MCF 10A (cell line): Measurements from ENCODE around the gene CAMK2G. TPM values are rescaled to one million over a fixed set of nuclear protein-coding genes. Genes with fewer than 3 reads are reported as not detected.

Experiments used
- BruUV-seq: library from RNA; stranded (reverse); fragments of 400-500 nt; replicated peaks from 2 replicates; lab custom pipeline; 2021; lab: Mats Ljungman, UMichigan
- CTCF ChIA-PET: fragments of 300-600 bp; sonication (Branson Sonifier 250); formaldehyde crosslinking; extraction: SDS; loops from one replicate; lab custom pipeline; 2021; ENCODE audit warnings: antibody characterized with exemption, inconsistent platforms; lab: Yijun Ruan, JAX
- POLR2A ChIA-PET: fragments of 300-600, 350-650 bp; sonication (Branson Sonifier 250); formaldehyde crosslinking; extraction: SDS; loops from one replicate; lab custom pipeline; 2020; ENCODE audit warnings: antibody characterized with exemption, inconsistent platforms; lab: Yijun Ruan, JAX
- DNase-seq: peaks from one replicate; pipeline ENCODE4 v3.0.0-alpha.2; 2018; ENCODE audit not compliant: unreplicated experiment
- H3K27ac Mint-ChIP-seq: one replicate; pipeline ENCODE4 v1.8.0; 2022; ENCODE audit warnings: mild to moderate bottlenecking, low read depth, mixed read lengths; ENCODE audit not compliant: unreplicated experiment
- H3K27me3 Mint-ChIP-seq: one replicate; pipeline ENCODE4 v1.8.0; 2022; ENCODE audit warnings: mixed read lengths; ENCODE audit not compliant: insufficient read depth, unreplicated experiment
- H3K36me3 Mint-ChIP-seq: one replicate; pipeline ENCODE4 v1.8.0; 2022; ENCODE audit warnings: mild to moderate bottlenecking, moderate library complexity, mixed read lengths; ENCODE audit not compliant: insufficient read depth, unreplicated experiment
- H3K4me1 Mint-ChIP-seq: one replicate; pipeline ENCODE4 v1.8.0; 2022; ENCODE audit warnings: mixed read lengths; ENCODE audit not compliant: insufficient read depth, unreplicated experiment
- H3K4me3 Mint-ChIP-seq: one replicate; pipeline ENCODE4 v1.8.0; 2022; ENCODE audit warnings: mild to moderate bottlenecking, moderate library complexity, mixed read lengths; ENCODE audit not compliant: unreplicated experiment
- H3K9me3 Mint-ChIP-seq: one replicate; pipeline ENCODE4 v1.8.0; 2022; ENCODE audit warnings: mixed read lengths; ENCODE audit not compliant: unreplicated experiment
- intact Hi-C: fragments of 100-400 bp; cut with micrococcal nuclease; formaldehyde crosslinking; loops from 2 replicates; pipeline ENCODE4 v1.14.1; 2022
- total RNA-seq: library from RNA; stranded (reverse); gene quantifications from 2 replicates; pipeline ENCODE4 v1.2.3, GENCODE V29; 2022
- TF ChIP-seq, protein P1 (sequence below): fragments of 200-600 bp; IDR thresholded peaks from one replicate; pipeline ENCODE4 v1.8.0; 2022; ENCODE audit warnings: antibody characterized with exemption, mild to moderate bottlenecking; ENCODE audit not compliant: unreplicated experiment

The CAMK2G gene
- total RNA-seq, 1 experiment from 2014 or later = 10.9 TPM

DNA sequence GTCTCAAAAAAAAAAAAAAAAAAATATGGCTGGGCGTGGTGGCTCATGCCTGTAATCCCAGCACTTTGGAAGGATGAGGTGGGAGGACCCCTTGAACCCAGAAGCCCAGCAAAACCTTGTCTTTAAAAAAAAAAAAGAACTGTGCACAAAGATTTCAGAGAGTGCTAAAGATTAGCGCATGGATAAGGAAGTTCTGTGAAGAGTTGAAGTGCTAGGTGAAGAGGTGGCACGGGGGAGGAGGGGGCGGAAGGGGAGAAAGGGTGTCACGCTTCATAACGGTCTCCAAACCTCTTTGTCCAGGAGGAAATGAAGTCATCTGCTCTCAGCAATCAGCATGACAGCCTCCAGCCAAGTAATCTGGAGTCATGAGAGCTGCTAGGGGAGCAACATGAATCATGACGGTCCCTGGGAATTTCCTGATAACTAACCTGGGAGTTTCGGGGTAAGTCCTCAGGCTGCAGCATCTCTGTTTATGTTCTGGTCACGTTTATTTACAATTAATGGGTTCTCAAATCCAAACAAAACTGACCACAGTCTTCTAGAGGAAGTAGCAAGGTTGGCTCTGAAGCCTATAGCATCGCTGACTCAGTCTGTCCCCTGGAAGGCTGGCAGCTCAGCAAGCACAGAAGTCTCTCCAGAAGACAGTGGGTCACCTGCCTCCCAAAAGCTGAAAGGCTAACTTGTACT, 34.6 kb upstream of the CAMK2G start:
- ChIA-PET POLR2A (interaction anchor here (0.6 to 6.0 kb wide), 6 partner anchors 11 to 1301 kb away, joined by 3 to 88 read pairs (median 8); partner anchors contain the start of gene VDAC2), CTCF (interaction anchor here (0.9 to 3.5 kb wide), 2 partner anchors 13 to 22 kb away, joined by 3 to 16 read pairs; no protein-coding TSS in a partner anchor)
- Mint-ChIP-seq H3K27me3 (no peaks in the 10 kb centered on the region), H3K36me3 (peaks cover 5% of the 10 kb centered on the region), H3K27ac (peak overlapping the region; percentile 70), H3K4me3 (no peak overlapping the region), H3K4me1 (peaks cover 62% of the 10 kb centered on the region), H3K9me3 (no peaks in the 10 kb centered on the region)
- TF ChIP-seq, protein P1, sequence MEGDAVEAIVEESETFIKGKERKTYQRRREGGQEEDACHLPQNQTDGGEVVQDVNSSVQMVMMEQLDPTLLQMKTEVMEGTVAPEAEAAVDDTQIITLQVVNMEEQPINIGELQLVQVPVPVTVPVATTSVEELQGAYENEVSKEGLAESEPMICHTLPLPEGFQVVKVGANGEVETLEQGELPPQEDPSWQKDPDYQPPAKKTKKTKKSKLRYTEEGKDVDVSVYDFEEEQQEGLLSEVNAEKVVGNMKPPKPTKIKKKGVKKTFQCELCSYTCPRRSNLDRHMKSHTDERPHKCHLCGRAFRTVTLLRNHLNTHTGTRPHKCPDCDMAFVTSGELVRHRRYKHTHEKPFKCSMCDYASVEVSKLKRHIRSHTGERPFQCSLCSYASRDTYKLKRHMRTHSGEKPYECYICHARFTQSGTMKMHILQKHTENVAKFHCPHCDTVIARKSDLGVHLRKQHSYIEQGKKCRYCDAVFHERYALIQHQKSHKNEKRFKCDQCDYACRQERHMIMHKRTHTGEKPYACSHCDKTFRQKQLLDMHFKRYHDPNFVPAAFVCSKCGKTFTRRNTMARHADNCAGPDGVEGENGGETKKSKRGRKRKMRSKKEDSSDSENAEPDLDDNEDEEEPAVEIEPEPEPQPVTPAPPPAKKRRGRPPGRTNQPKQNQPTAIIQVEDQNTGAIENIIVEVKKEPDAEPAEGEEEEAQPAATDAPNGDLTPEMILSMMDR = no peak
- peak; percentile 97 for DNase-seq
- intact Hi-C loops = no loop called here
- no TSS peak for BruUV-seq

DNA sequence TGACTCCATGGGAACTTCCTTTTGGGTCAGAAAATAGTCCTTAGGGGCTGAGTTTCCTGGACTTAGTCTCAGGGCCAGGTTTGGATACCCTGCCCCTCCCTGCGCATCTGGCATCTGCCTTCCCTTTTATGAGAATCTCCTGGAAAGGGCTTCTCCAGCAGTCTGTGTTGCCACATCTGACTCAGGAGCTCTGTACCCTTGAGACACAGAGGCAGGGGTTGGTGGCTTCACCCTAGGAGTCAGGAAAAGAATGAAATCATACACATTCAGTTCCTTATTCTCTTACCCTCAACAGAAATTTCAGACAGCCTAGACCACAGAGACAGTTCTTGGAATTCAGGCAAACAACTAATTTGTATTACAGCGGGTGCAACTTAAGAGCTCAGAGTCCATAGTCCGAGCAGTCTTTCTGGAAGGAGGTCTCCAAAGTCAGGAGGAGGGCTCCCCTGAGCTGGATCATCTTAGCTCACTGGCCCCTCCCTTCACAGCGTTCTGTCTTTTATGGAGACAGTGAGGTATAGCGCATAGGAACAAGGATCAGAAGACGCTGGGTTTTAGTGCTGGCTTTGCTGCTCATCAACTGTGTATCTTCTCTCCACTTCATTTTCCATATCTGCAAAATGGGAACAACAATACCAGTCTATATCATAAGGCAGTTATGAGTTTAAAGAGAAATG, 33.6 kb upstream of the CAMK2G start:
- intact Hi-C loops = loop anchor here (1.0 kb wide), 1 partner anchor 19 kb away; no protein-coding TSS in a partner anchor
- H3K4me1 Mint-ChIP-seq = peaks cover 54% of the 10 kb centered on the region
- ChIA-PET POLR2A (interaction anchor here (0.6 to 6.0 kb wide), 6 partner anchors 9 to 32 kb away, joined by 3 to 88 read pairs (median 3); no protein-coding TSS in a partner anchor), CTCF (interaction anchor here (0.6 to 3.5 kb wide), 4 partner anchors 12 to 212 kb away, joined by 3 to 16 read pairs (median 3); no protein-coding TSS in a partner anchor)
- peak; percentile 67 for DNase-seq
- H3K36me3 Mint-ChIP-seq = peaks cover 5% of the 10 kb centered on the region
- BruUV-seq = no TSS peak
- H3K27me3 Mint-ChIP-seq = no peaks in the 10 kb centered on the region
- no peaks in the 10 kb centered on the region for H3K9me3 Mint-ChIP-seq
- peak overlapping the region; percentile 66 for H3K27ac Mint-ChIP-seq
- H3K4me3 Mint-ChIP-seq = no peak overlapping the region
- TF ChIP-seq, protein P1 = no peak

DNA sequence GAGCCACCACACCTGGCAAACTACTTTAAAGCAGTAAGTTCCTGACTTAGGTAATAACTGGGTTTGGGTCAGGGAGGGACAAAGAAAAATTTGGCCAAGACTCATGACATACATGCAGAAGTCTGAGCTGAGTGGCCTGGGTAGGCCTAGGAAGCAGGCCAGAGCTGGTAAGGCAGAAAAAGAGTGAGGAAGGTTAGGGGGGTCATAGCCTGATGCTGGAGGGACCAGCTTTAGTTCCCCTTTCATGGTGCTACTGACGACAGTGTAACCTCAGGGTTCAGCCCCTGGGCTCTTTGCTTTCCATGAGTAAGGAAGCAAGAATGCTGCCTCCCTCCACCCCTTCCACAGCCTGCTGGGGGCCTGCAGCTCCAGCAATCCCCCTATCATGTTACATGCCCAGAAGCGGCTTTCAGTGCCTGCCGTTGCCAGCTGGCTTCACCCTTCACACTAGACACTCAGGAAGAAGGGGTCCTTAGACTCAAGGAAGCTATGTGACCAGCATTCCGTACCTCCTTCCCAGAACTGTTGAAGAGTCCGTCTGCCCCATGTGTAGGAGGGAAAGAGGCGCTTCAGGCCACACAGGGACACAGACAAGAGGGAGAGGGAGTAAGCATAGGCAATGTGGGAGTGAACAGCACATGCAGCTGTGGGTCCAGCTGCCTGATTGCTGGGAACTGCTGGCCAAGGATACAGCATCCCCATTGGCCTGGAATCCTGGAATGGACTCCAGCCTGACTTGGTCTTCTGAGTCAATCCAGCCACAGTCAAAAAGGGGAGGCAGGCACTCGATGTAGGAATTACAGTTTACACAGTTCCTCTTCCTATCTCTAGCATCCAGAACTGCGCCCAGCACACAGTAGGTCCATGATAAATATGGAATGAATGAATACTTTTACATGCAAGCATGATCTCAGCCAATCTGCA, 32.4 kb upstream of the CAMK2G start:
- DNase-seq = peak; percentile 88
- CTCF ChIA-PET = interaction anchor here (0.8 to 3.5 kb wide), 4 partner anchors 12 to 34 kb away, joined by 3 to 16 read pairs (median 6); no protein-coding TSS in a partner anchor
- H3K9me3 Mint-ChIP-seq = no peaks in the 10 kb centered on the region
- TF ChIP-seq, protein P1 = no peak
- POLR2A ChIA-PET = interaction anchor here (0.7 to 6.0 kb wide), 7 partner anchors 8 to 34 kb away, joined by 3 to 88 read pairs (median 3); no protein-coding TSS in a partner anchor
- BruUV-seq = no TSS peak
- H3K4me3 Mint-ChIP-seq = no peak overlapping the region
- H3K27ac Mint-ChIP-seq = peak overlapping the region; percentile 79
- intact Hi-C loops = loop anchor here (1.0 kb wide), 1 partner anchor 17 kb away; no protein-coding TSS in a partner anchor
- H3K36me3 Mint-ChIP-seq = peaks cover 5% of the 10 kb centered on the region
- peaks cover 46% of the 10 kb centered on the region for H3K4me1 Mint-ChIP-seq
- H3K27me3 Mint-ChIP-seq = no peaks in the 10 kb centered on the region
